Eye (tissue), 1 donor: ENCODE results near the gene PA2G4.
"Not testable (repeated sequence)": the region's sequence is repeated elsewhere in the genome, so short reads cannot be mapped to it uniquely, and the experiment has no call there.

Source experiments
- DNase-seq: peaks from one replicate; pipeline ENCODE4 v3.0.0-alpha.2; 2015

PA2G4 gene

GRCh38 chr12:56104109-56104814, at the start of gene PA2G4:
Gene PA2G4 (plus strand): TSS chr12:56104559. CDS start chr12:56104738, 179 bp downstream.
- DNase-seq: peak; percentile 99

DNA sequence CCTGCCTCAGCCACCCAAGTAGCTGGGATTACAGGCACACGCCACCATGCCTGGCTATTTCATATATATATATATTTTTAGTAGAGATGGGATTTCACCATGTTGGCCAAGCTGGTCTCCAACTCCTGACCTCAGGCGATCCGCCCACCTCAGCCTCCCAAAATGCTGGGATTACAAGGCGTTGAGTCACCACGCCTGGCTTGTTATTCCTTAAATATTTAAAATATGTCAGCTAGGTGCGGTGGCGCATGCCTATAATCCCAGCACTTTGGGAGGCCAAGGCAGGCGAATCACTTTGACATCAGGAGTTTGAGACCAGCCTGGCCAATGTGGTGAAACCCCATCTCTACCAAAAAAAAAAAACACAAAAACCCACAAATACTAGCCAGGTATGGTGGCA, 44.4 kb upstream of the PA2G4 start:
- DNase-seq: not testable (repeated sequence)

GRCh38 chr12:56061982-56062381, 42.4 kb upstream of the PA2G4 start:
- no peak for DNase-seq

DNA sequence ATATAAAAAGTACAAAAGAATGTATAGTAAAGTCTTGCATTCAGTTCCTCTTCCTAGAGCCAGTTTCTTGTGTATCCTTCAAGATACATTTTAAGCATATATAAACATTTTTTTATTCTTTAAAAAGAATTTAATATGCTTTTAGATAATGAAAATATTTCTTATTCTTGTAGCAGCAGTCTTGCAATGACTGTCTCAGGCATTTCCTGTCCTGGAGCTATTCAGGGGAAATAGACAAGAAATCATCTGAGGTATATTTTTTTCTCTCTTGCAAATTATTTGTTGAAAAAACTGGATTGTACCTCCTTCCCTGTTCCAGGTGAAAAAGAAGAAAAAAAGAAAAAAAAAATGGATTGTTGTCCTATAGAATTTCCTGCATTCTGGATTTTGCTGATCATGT, 41.4 kb upstream of the PA2G4 start:
- DNase-seq: no peak

DNA sequence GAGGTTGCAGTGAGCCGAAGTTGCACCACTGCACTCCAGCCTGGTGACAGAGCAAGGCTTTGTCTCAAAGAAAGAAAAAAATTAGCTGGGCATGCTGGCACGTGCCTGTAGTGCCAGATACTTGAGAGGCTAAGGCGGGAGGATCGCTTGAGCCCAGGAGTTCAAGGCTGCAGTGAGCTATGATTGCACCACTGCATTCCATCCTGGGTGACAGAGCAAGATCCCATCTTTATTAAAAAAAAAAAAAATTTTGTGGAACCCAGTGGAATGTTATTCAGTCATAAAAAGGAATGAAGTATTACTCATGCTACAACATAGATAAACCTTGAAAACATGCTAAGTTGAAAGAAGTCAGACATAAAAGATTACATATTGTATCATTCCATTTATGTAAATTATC, 32.7 kb upstream of the PA2G4 start:
- no peak for DNase-seq

DNA sequence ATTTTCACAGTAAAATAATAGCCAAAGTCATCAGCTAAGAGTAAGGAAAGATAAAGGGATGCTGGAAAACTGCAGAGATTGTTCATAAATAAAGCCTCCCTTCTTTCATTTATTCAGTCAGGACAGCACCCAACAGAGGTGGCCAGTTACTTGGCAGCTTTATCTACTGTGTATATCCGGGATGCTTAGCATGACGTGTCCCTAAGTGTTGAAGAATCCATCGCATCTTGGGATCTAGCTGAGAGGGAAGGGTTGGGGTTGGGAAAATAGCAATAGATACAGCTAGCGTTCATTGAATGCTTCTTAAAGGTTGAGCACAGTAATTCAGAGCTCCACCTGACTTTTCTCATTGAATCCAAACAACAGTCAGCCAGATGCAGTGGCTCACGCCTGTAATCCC, 30.0 kb upstream of the PA2G4 start:
- DNase-seq: no peak

DNA sequence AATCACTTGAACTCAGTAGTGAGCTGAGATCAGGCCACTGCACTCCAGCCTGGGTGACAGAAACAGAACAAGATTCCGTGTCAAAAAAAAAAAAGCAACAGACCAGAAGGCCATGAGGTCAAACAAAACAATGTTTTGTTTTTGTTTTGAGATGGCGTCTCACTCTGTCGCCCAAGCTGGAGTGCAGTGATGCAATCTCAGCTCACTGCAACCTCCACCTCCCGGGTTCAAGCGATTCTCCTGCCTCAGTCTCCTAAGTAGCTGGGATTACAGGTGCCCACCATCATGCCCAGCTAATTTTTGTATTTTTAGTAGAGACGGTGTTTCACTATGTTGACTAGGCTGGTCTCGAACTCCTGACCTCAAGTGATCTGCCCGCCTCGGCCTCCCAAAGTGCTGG, 26.4 kb upstream of the PA2G4 start:
- not testable (repeated sequence) for DNase-seq

GRCh38 chr12:56078427-56078826, 25.9 kb upstream of the PA2G4 start:
- no peak for DNase-seq

GRCh38 chr12:56078931-56079722, 25.2 kb upstream of the PA2G4 start:
- DNase-seq: peak; percentile 87

- peak; percentile 85 for DNase-seq
These were observed 24.4 kb upstream of the PA2G4 start, which contains the start of gene ERBB3 for GRCh38 chr12:56079723-56080555. Gene ERBB3 (plus strand): TSS chr12:56080165. CDS start chr12:56080301, 136 bp downstream.

GRCh38 chr12:56080556-56081138, 23.7 kb upstream of the PA2G4 start:
- DNase-seq: peak; percentile 20

DNA sequence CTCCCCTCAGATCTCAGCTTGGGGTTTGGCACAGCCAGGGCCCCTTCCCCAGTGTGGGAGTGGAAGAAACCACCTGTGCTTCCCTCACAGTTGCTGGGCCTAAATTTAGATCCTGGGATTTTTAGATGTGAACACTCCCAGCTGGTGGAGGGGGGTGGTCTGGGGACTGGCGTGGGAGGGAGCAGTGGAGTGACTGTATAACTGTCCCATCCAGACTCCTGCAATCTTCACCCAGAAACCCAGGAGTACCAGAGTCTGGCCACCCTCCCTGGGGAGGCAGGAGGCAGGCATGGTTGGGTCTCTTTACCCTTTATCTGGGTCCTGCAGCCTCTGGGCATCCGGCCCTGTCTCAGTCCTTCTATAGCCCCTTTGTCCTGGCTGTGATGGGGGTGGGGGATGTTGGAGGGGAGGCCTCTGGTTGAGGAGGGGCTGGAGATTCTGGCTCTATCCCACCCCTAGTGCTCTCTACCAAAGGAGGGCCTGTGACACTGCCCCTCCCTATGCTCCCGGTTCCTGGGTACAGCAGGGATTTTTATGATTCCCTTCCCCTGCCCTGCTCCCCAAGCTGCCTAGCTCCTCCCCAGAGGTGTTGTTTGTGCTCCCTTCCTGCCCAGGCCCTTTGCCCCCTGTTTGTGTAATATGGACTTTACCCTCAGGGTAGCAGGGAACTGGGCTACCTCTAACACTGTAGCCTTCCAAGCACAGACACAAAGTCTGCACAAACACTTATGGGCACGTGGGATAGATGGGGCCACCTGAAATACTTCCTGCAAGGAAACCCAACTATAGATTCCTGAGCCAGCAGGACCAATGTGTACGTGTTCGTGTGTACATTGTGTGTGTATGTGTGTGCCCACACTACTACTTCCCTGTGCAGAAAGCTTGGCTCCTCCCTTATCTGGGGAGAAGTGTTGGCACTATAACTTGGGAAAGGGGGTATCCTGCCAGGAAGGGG, 22.7 kb upstream of the PA2G4 start:
- peak; percentile 20 for DNase-seq

DNA sequence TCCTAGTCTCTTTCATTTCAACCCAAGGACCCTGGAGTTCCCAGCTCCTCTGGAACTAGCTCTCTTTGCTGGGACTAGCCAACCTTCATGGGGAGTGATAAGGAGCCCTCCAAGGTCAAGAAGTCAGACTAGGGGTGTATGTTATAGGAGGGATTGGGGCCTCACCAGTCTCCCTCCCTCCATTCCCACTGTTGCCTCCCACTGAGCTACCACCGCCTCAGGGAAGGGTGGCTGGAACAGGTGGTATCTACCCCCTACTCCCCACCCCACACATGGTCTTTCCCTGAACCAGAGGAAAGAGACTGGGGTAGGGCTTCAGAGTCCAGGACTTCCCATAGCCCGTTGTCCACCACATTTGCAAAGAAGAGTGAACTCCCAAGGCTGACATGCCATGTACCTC, 22.0 kb upstream of the PA2G4 start:
- no peak for DNase-seq

DNA sequence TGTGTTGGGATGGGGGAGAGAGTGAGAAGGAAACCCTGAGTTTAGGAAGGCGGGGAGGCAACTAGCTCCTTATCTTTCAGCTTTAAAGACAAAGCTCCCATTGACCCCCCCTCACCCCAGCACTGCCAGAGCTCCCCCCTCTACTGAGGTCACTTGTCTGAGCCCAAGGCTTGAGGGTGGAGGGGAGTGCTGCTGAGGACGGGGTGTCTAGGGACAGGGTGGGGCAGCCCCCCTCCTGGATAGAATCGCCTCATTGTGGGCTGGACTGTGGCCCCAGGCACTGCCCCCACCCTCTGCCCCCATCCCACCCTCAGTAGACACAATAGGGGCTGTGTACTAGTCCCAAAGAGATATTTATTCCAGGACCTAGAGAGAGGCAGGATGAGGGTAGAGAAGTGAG, 21.4 kb upstream of the PA2G4 start:
- no peak for DNase-seq

DNA sequence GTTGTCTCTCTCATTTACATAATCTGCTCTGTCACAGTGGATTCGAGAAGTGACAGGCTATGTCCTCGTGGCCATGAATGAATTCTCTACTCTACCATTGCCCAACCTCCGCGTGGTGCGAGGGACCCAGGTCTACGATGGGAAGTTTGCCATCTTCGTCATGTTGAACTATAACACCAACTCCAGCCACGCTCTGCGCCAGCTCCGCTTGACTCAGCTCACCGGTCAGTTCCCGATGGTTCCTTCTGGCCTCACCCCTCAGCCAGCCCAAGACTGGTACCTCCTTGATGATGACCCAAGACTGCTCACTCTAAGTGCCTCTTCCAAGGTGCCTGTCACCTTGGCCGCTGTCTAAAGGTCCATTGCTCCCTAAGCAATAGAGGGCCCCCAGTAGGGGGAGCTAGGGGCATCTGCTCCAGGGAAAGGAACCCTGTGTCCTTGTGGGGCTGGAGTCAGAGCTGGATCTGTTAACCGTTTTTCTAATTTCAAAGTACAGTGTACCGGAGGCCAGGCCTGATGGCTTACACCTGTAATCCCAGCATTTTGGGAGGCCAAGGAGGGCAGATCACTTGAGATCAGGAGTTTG, 19.3 kb upstream of the PA2G4 start:
- DNase-seq: no peak

- DNase-seq: no peak
These were observed 18.3 kb upstream of the PA2G4 start for GRCh38 chr12:56086096-56086495.

DNA sequence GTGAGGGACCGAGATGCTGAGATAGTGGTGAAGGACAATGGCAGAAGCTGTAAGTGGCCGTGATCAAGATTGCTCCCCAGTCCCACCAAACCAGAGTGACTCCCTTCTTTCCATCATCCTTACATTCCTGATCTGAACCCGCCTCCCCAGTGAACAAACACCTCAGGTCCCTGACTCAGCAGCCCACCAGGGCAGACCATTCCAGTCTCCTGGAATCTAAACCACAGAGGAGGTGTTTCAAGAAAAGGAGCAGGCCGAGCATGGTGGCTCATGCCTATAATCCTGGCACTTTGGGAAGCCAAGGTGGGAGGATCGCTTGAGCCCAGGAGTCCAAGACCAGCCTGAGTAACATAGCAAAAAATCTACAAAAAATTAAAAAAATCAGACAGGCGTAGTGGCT, 17.8 kb upstream of the PA2G4 start:
- DNase-seq: no peak

DNA sequence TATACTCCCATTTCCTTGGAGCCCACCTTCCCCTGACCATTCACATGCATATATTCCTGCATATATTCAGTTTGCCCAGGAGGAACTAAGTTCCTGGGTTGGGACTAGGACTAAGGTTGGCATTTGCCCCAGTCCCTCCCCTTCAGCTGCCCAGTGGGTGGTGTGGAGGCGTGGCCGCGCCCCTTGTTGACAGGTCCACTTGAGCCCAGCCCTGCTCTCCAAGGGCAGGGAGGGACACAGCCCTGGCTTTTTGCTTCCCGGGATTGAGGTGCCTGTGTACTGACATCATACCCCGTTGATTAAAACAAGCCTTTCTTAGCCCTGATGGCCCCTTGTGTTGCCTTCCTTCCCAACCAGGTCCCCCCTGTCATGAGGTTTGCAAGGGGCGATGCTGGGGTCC, 17.1 kb upstream of the PA2G4 start:
- DNase-seq: no peak

- DNase-seq: no peak
These were observed 6.6 kb upstream of the PA2G4 start for GRCh38 chr12:56097738-56098137.

DNA sequence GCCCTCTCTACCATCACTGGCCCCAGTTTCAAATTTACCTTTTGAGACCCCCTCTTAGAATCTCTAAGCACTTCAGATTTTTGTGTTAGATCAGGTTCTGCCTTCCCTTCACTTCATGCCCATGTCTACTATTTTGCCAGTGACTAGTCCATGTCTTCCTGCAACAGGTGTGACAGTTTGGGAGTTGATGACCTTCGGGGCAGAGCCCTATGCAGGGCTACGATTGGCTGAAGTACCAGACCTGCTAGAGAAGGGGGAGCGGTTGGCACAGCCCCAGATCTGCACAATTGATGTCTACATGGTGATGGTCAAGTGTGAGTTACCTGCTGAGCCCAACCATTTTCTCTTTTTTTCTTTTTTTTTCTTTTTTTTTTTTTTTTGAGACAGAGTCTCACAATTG, 5.8 kb upstream of the PA2G4 start:
- no peak for DNase-seq

- no peak for DNase-seq
These were observed 4.6 kb upstream of the PA2G4 start for GRCh38 chr12:56099787-56100186.
